ENCODE results near the gene PITPNC1. TPM values are rescaled to one million over a fixed set of nuclear protein-coding genes. Genes with fewer than 3 reads are reported as not detected.

Gene PITPNC1
- total RNA-seq, 1 donor from 2014 or later: 21.5 TPM

- TF ChIP-seq, protein P1, sequence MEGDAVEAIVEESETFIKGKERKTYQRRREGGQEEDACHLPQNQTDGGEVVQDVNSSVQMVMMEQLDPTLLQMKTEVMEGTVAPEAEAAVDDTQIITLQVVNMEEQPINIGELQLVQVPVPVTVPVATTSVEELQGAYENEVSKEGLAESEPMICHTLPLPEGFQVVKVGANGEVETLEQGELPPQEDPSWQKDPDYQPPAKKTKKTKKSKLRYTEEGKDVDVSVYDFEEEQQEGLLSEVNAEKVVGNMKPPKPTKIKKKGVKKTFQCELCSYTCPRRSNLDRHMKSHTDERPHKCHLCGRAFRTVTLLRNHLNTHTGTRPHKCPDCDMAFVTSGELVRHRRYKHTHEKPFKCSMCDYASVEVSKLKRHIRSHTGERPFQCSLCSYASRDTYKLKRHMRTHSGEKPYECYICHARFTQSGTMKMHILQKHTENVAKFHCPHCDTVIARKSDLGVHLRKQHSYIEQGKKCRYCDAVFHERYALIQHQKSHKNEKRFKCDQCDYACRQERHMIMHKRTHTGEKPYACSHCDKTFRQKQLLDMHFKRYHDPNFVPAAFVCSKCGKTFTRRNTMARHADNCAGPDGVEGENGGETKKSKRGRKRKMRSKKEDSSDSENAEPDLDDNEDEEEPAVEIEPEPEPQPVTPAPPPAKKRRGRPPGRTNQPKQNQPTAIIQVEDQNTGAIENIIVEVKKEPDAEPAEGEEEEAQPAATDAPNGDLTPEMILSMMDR (conservative IDR thresholded peaks at IDR 0.05): no peak
- no peak overlapping the region for H3K27ac Mint-ChIP-seq (ENCODE audit: unreplicated experiment)
- no peak for DNase-seq (ENCODE audit: low read depth, low spot score)
- H3K4me1 Mint-ChIP-seq: no peaks in the 10 kb centered on the region
- peaks cover 10% of the 10 kb centered on the region for H3K9me3 Mint-ChIP-seq
- no peak overlapping the region for H3K4me3 Mint-ChIP-seq
- no peaks in the 10 kb centered on the region for H3K27me3 Mint-ChIP-seq (ENCODE audit: low read depth)
- H3K36me3 Mint-ChIP-seq (ENCODE audit: low read depth): peaks cover 11% of the 10 kb centered on the region
These were observed 281.2 kb downstream of the PITPNC1 start for GRCh38 chr17:67658265-67658664.

GRCh38 chr17:67659028-67659427 is 281.9 kb downstream of the PITPNC1 start:
- Mint-ChIP-seq H3K27ac (ENCODE audit: unreplicated experiment) (no peak overlapping the region), H3K4me1 (no peaks in the 10 kb centered on the region), H3K4me3 (no peak overlapping the region), H3K9me3 (peaks cover 10% of the 10 kb centered on the region), H3K36me3 (ENCODE audit: low read depth) (peaks cover 11% of the 10 kb centered on the region), H3K27me3 (ENCODE audit: low read depth) (no peaks in the 10 kb centered on the region)
- TF ChIP-seq, protein P1 (conservative IDR thresholded peaks at IDR 0.05): no peak
- DNase-seq (ENCODE audit: low read depth, low spot score): no peak

GRCh38 chr17:67662712-67663111 is 285.6 kb downstream of the PITPNC1 start:
- H3K27ac Mint-ChIP-seq (ENCODE audit: unreplicated experiment): no peak overlapping the region
- H3K4me1 Mint-ChIP-seq: no peaks in the 10 kb centered on the region
- TF ChIP-seq, protein P1 (conservative IDR thresholded peaks at IDR 0.05): no peak
- no peak for DNase-seq (ENCODE audit: low read depth, low spot score)
- H3K36me3 Mint-ChIP-seq (ENCODE audit: low read depth): peaks cover 11% of the 10 kb centered on the region
- no peaks in the 10 kb centered on the region for H3K27me3 Mint-ChIP-seq (ENCODE audit: low read depth)
- H3K9me3 Mint-ChIP-seq: peaks cover 10% of the 10 kb centered on the region
- no peak overlapping the region for H3K4me3 Mint-ChIP-seq

DNA sequence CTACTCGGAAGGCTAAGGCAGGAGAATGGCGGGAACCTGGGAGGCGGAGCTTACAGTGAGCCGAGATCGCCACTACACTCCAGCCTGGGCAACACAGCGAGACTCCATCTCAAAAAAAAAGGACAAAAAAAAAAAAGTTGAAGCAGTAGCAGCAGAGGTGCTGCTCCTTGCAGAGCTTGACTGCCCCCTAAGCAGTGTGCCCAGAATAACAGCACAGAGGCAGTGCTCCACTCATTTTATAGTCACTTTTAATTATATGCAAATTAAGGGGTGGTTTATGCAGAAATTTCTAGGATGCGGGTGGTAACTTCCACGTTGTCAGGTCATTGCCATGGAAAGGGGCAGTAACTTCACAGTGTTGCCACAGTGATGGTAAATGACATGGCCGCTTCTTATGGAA is 286.4 kb downstream of the PITPNC1 start:
- Mint-ChIP-seq H3K4me3 (no peak overlapping the region), H3K36me3 (ENCODE audit: low read depth) (peaks cover 11% of the 10 kb centered on the region), H3K27ac (ENCODE audit: unreplicated experiment) (no peak overlapping the region), H3K4me1 (no peaks in the 10 kb centered on the region), H3K27me3 (ENCODE audit: low read depth) (no peaks in the 10 kb centered on the region), H3K9me3 (peaks cover 10% of the 10 kb centered on the region)
- no peak for DNase-seq (ENCODE audit: low read depth, low spot score)
- TF ChIP-seq, protein P1 (conservative IDR thresholded peaks at IDR 0.05): no peak

DNA sequence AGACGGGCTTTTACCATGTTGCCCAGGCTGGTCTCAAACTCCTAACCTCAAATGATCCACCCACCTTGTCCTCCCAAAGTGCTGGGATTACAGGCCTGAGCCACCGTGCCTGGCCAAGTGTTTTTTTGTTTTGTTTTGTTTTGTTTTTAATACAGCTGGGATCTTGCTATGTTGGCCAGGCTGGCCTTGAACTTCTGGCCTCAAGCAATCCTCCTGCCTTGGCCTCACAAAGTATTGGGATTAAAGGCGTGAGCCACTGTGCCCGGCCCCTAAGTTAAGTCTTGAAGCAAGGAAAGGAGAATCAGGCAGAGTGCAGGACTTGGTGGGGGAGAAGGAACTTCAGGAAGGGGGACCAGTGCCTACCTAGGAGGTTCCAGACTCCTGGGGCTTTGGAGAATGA is 288.9 kb downstream of the PITPNC1 start:
- Mint-ChIP-seq H3K4me3 (no peak overlapping the region), H3K4me1 (no peaks in the 10 kb centered on the region), H3K36me3 (ENCODE audit: low read depth) (peaks cover 3% of the 10 kb centered on the region), H3K27me3 (ENCODE audit: low read depth) (no peaks in the 10 kb centered on the region), H3K9me3 (peaks cover 6% of the 10 kb centered on the region), H3K27ac (ENCODE audit: unreplicated experiment) (no peak overlapping the region)
- no peak for DNase-seq (ENCODE audit: low read depth, low spot score)
- TF ChIP-seq, protein P1 (conservative IDR thresholded peaks at IDR 0.05): no peak

DNA sequence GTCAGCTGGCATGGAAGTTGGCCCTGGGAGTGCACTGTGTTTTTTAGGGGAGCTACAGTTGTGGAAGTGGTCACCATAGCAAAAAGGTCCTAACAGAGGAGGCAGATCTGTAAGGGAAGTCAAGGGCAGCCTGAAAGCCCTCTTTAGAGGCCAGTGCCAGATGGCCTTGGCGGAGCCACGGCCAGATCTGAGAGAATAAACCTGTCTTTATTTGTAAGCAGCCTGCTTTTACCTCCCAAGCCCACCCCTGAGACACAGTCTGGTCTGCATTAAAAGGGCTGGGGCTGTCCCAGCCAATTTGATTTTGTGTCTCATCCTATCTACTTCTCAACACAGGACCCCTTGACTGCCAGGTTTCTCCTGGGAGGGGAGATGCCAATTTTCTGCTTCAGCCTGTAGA is 289.6 kb downstream of the PITPNC1 start:
- Mint-ChIP-seq H3K4me1 (no peaks in the 10 kb centered on the region), H3K4me3 (no peak overlapping the region), H3K27ac (ENCODE audit: unreplicated experiment) (no peak overlapping the region), H3K36me3 (ENCODE audit: low read depth) (no peaks in the 10 kb centered on the region), H3K27me3 (ENCODE audit: low read depth) (no peaks in the 10 kb centered on the region), H3K9me3 (peaks cover 2% of the 10 kb centered on the region)
- no peak for DNase-seq (ENCODE audit: low read depth, low spot score)
- TF ChIP-seq, protein P1 (conservative IDR thresholded peaks at IDR 0.05): no peak

All from neural crest cell (in vitro differentiated cells).